Left hindlimb (tissue), 1 donor: ENCODE data around the gene ITGB6.

Experiments
- DNase-seq: peaks from one replicate; pipeline ENCODE4 v3.0.0-alpha.2; 2018

The ITGB6 gene

GRCh38 chr2:160221391-160222276, 21.6 kb upstream of the ITGB6 start:
- peak; percentile 37 for DNase-seq

GRCh38 chr2:160220545-160221009, 20.5 kb upstream of the ITGB6 start:
- DNase-seq, result no peak

GRCh38 chr2:160220026-160220425, 20.0 kb upstream of the ITGB6 start:
- DNase-seq, result no peak

GRCh38 chr2:160214461-160215445, 14.7 kb upstream of the ITGB6 start:
- DNase-seq, result peak; percentile 72

GRCh38 chr2:160213511-160213910, 13.4 kb upstream of the ITGB6 start:
- no peak for DNase-seq

- no peak for DNase-seq
These were observed 10.6 kb upstream of the ITGB6 start for GRCh38 chr2:160210599-160211138.

GRCh38 chr2:160209516-160209856, 9.4 kb upstream of the ITGB6 start:
- DNase-seq, result no peak

GRCh38 chr2:160208655-160209515, 8.8 kb upstream of the ITGB6 start:
- DNase-seq, result no peak

GRCh38 chr2:160207804-160208654, 8.0 kb upstream of the ITGB6 start:
- DNase-seq, result peak; percentile 76

- no peak for DNase-seq
These were observed 7.2 kb upstream of the ITGB6 start for GRCh38 chr2:160207271-160207670.

GRCh38 chr2:160206436-160206835, 6.4 kb upstream of the ITGB6 start:
- no peak for DNase-seq

GRCh38 chr2:160205505-160205904, 5.4 kb upstream of the ITGB6 start:
- no peak for DNase-seq

GRCh38 chr2:160203422-160203821, 3.4 kb upstream of the ITGB6 start:
- no peak for DNase-seq

- DNase-seq, result no peak
These were observed 2.9 kb upstream of the ITGB6 start for GRCh38 chr2:160203007-160203406.

GRCh38 chr2:160201849-160202539, 1.9 kb upstream of the ITGB6 start:
- DNase-seq, result no peak

- DNase-seq, result no peak
These were observed 849 bp upstream of the ITGB6 start for GRCh38 chr2:160200921-160201320.

GRCh38 chr2:160199053-160199452, 1.0 kb downstream of the ITGB6 start:
- no peak for DNase-seq

GRCh38 chr2:160197587-160197986, 2.5 kb downstream of the ITGB6 start:
- no peak for DNase-seq

- no peak for DNase-seq
These were observed 5.1 kb downstream of the ITGB6 start for GRCh38 chr2:160194946-160195345.

- no peak for DNase-seq
These were observed 5.7 kb downstream of the ITGB6 start for GRCh38 chr2:160194351-160194750.
